ENCODE data around the gene CACNB4.

GRCh38 chr2:152005607-152006006, 93.2 kb downstream of the CACNB4 start:
- TF ChIP-seq SMC3 (IDR thresholded peaks at IDR 0.05; ENCODE audit: low read depth, low read length) (no peak), RCOR1 (IDR thresholded peaks at IDR 0.05; ENCODE audit: insufficient replicate concordance, low read length) (no peak), RAD21 (IDR thresholded peaks at IDR 0.05; ENCODE audit: low read length) (no peak), FOS (IDR thresholded peaks at IDR 0.05; ENCODE audit: low read depth, low read length) (no peak), POLR2A (IDR thresholded peaks at IDR 0.05; ENCODE audit: low read depth, low read length) (no peak), CHD1 (IDR thresholded peaks at IDR 0.05; ENCODE audit: low read depth, low read length) (no peak), RFX5 (IDR thresholded peaks at IDR 0.05; ENCODE audit: low read depth, low read length) (no peak), CEBPB (IDR thresholded peaks at IDR 0.05; ENCODE audit: low read depth, low read length) (no peak), MAFK (IDR thresholded peaks at IDR 0.05; ENCODE audit: low read depth, low read length) (no peak), BHLHE40 (IDR thresholded peaks at IDR 0.05; ENCODE audit: low read depth, low read length) (no peak)
- TF ChIP-seq, protein P1, sequence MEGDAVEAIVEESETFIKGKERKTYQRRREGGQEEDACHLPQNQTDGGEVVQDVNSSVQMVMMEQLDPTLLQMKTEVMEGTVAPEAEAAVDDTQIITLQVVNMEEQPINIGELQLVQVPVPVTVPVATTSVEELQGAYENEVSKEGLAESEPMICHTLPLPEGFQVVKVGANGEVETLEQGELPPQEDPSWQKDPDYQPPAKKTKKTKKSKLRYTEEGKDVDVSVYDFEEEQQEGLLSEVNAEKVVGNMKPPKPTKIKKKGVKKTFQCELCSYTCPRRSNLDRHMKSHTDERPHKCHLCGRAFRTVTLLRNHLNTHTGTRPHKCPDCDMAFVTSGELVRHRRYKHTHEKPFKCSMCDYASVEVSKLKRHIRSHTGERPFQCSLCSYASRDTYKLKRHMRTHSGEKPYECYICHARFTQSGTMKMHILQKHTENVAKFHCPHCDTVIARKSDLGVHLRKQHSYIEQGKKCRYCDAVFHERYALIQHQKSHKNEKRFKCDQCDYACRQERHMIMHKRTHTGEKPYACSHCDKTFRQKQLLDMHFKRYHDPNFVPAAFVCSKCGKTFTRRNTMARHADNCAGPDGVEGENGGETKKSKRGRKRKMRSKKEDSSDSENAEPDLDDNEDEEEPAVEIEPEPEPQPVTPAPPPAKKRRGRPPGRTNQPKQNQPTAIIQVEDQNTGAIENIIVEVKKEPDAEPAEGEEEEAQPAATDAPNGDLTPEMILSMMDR (conservative IDR thresholded peaks at IDR 0.05; ENCODE audit: low read depth, low read length): no peak
- TF ChIP-seq, protein P2, sequence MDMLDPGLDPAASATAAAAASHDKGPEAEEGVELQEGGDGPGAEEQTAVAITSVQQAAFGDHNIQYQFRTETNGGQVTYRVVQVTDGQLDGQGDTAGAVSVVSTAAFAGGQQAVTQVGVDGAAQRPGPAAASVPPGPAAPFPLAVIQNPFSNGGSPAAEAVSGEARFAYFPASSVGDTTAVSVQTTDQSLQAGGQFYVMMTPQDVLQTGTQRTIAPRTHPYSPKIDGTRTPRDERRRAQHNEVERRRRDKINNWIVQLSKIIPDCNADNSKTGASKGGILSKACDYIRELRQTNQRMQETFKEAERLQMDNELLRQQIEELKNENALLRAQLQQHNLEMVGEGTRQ (IDR thresholded peaks at IDR 0.05; ENCODE audit: low read depth, low read length): no peak
- TF ChIP-seq, protein P3, sequence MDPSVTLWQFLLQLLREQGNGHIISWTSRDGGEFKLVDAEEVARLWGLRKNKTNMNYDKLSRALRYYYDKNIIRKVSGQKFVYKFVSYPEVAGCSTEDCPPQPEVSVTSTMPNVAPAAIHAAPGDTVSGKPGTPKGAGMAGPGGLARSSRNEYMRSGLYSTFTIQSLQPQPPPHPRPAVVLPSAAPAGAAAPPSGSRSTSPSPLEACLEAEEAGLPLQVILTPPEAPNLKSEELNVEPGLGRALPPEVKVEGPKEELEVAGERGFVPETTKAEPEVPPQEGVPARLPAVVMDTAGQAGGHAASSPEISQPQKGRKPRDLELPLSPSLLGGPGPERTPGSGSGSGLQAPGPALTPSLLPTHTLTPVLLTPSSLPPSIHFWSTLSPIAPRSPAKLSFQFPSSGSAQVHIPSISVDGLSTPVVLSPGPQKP (IDR thresholded peaks at IDR 0.05; ENCODE audit: borderline replicate concordance, low read depth, low read length): no peak
